Activated T-cell treated with anti-CD3 and anti-CD28 coated beads, Interleukin-2, amount 50 U/mL, for 24 hours (primary cell): ENCODE results near the gene PLCB4.
"Not testable (repeated sequence)": the region's sequence is repeated elsewhere in the genome, so short reads cannot be mapped to it uniquely, and the experiment has no call there.

Experiments
- DNase-seq: peaks from one replicate; pipeline ENCODE4 v3.0.0-alpha.2; 2020
- H3K27ac Mint-ChIP-seq: 2 replicates; pipeline ENCODE4 v1.8.0; 2020; ENCODE audit warnings: mild to moderate bottlenecking, mixed read lengths
- H3K27me3 Mint-ChIP-seq: 2 replicates; pipeline ENCODE4 v1.8.0; 2020; ENCODE audit warnings: mixed read lengths
- H3K36me3 Mint-ChIP-seq: 2 replicates; pipeline ENCODE4 v1.8.0; 2020; ENCODE audit warnings: low read depth, mixed read lengths
- H3K4me1 Mint-ChIP-seq: 2 replicates; pipeline ENCODE4 v1.8.0; 2020; ENCODE audit warnings: low read depth, mixed read lengths
- H3K4me3 Mint-ChIP-seq: 2 replicates; pipeline ENCODE4 v1.8.0; 2020; ENCODE audit warnings: mild to moderate bottlenecking, moderate library complexity, mixed read lengths
- H3K9me3 Mint-ChIP-seq: 2 replicates; pipeline ENCODE4 v1.8.0; 2020; ENCODE audit warnings: mixed read lengths

The PLCB4 gene

DNA sequence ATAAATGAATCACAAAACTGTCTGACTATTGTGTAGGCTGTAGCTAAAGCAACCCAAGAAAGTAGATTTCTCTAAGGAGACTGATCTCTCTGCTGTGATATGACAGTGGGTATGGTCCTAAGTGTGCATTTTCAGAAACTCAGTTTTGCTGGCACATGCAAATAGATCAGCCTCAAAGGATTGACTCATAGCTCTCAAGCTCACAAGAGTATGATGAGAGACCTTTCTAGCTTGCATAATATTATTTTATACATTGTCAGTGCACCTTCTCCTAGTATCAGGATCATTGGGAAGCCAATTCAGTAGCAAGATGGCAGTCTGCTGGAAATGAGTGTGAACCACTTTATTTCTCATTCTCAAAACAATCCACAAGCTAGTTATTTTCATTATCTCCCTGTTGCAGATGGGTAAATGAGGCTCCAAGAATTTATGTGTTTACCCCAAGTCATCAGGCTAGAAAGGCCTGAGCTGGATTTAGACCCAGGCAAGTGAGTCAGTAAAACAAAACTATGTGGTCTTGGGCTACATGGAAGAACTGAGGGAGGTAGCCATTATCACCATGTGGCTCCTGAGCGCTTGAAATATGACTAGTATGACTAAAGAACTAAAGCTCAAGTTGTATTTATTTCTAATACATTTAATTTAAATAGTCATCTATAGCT lies 27.9 kb upstream of the PLCB4 start:
- Mint-ChIP-seq H3K4me3 (no peak overlapping the region), H3K9me3 (no peaks in the 10 kb centered on the region), H3K36me3 (no peaks in the 10 kb centered on the region), H3K4me1 (no peaks in the 10 kb centered on the region), H3K27ac (no peak overlapping the region), H3K27me3 (no peaks in the 10 kb centered on the region)
- DNase-seq: no peak

DNA sequence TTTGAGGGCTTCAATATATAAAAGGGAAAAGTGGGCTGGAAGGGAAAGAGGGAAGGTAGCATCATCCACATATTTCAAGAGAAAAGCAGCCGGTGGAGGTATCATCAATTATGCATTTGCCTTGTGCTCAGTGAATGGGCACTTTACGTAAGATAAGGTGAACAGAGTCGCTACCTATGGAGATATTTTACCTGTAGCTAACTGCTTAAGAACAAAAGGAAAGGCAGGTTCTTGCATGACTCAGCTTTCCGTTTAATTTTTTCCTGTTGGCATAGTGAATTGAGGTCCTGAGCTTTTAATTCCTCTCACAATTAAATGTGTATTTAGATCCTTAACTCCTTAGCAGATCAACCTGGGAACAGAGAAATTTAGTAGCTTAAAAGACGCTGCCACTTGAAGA lies 25.5 kb upstream of the PLCB4 start:
- Mint-ChIP-seq H3K36me3 (no peaks in the 10 kb centered on the region), H3K27ac (no peak overlapping the region)

DNA sequence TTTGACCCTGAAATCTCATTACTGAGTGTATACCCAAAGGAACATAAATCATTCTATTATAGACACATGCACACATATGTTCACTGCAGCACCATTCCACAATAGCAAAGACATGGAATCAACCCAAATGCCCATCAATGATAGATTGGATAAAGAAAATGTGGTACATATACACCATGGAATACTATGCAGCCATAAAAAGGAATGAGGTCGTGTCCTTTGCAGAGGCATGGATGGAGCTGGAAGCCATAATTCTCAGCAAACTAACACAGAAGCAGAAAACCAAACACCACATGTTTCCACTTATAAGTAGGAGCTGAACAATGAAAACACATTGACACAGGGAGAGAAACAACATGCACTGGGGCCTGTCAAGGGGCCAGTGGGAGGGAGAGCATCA lies 21.0 kb upstream of the PLCB4 start:
- H3K9me3 Mint-ChIP-seq, DNase-seq, H3K27me3 Mint-ChIP-seq, H3K4me3 Mint-ChIP-seq, H3K4me1 Mint-ChIP-seq, H3K27ac Mint-ChIP-seq, H3K36me3 Mint-ChIP-seq: not testable (repeated sequence)

More for the DNA sequence above, 25.5 kb upstream of the PLCB4 start:
- H3K4me3 Mint-ChIP-seq: no peak overlapping the region
- H3K27me3 Mint-ChIP-seq: no peaks in the 10 kb centered on the region
- DNase-seq: no peak
- H3K4me1 Mint-ChIP-seq: no peaks in the 10 kb centered on the region
- H3K9me3 Mint-ChIP-seq: peaks cover 4% of the 10 kb centered on the region

DNA sequence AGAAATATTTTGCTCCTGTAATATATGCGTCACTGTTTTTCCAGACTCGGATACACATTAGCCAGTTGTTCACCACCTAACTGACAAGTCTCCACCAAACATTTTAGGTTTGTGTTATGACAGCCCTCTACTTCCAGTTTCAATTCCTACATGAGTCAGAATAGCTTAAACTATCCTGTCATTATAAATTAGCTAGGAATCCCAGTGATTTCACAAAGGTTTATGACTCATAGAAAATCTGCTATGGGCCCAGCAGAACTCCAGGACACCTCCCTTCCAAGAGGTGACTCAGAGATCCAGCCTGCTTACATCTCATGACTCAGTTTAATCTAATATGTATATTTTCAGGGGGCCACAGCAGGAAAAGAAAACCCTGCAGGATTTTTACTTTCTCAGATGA lies 17.4 kb upstream of the PLCB4 start:
- DNase-seq: no peak
- Mint-ChIP-seq H3K36me3 (no peaks in the 10 kb centered on the region), H3K9me3 (peaks cover 8% of the 10 kb centered on the region), H3K27ac (no peak overlapping the region), H3K4me3 (no peak overlapping the region), H3K27me3 (no peaks in the 10 kb centered on the region), H3K4me1 (no peaks in the 10 kb centered on the region)

DNA sequence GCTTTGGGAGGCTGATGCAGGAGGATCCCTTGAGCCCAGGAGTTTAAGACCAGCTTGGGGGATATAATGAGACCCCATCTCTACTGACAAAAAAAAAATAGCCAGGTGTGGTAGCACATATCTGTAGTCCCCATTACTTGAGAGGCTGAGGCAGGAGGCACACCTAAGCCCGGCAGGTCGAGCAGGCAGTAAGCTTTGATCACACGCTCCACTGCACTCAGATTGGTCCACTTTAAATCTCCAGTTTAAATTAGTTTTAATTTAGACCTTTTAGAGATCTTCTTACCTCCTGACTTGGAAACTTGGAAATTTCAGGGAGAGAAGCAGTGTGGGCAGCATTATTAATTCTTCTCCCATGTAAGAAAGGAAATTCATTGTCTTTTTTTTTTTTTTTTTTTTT lies 16.8 kb upstream of the PLCB4 start:
- H3K4me1 Mint-ChIP-seq: no peaks in the 10 kb centered on the region
- H3K27me3 Mint-ChIP-seq: no peaks in the 10 kb centered on the region
- no peak overlapping the region for H3K4me3 Mint-ChIP-seq
- no peak for DNase-seq
- H3K36me3 Mint-ChIP-seq: no peaks in the 10 kb centered on the region
- peaks cover 8% of the 10 kb centered on the region for H3K9me3 Mint-ChIP-seq
- no peak overlapping the region for H3K27ac Mint-ChIP-seq

DNA sequence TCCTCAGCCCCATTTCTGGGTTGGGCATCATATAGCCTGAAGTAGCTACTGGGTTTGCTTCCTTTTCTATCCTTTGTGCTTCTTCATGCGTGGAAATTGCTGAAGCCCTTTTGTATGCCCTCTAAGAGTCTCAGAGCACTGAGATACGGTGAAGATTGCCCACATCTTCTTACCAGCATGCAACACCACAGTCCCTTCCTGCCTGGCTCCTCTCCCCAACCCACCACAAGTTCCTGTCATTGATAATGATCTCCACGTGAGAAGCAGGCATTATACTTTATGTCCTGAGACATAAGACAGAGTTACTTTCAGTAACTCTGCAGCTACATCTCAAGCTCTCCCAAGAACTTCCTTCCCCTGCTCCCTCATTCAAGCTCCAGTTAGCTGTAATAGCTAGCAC lies 15.8 kb upstream of the PLCB4 start:
- Mint-ChIP-seq H3K27me3 (no peaks in the 10 kb centered on the region), H3K27ac (no peak overlapping the region), H3K4me1 (no peaks in the 10 kb centered on the region)

DNA sequence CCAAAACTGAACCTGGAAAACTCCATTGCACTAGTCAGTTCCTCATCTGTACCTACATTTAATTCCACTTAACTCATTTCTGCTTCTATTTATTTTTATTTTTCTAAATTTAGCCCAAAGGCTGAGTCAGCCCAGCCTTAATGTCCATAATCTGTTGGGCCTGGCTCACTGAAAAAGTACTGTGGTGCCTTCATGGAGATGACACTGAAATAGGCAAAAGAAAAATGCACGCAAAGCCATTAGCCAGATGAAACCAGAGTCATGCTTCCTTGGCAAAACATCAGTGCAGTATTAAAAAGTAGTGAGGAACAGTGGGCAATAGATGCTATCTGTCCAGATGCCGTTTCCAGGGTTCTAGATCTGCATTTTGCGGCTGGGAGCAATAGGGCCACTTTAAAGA lies 14.7 kb upstream of the PLCB4 start:
- no peaks in the 10 kb centered on the region for H3K9me3 Mint-ChIP-seq
- H3K27me3 Mint-ChIP-seq: no peaks in the 10 kb centered on the region
- no peaks in the 10 kb centered on the region for H3K4me1 Mint-ChIP-seq
- H3K27ac Mint-ChIP-seq: no peak overlapping the region
- H3K36me3 Mint-ChIP-seq: no peaks in the 10 kb centered on the region
- no peak for DNase-seq
- no peak overlapping the region for H3K4me3 Mint-ChIP-seq

More for the DNA sequence above, 15.8 kb upstream of the PLCB4 start:
- Mint-ChIP-seq H3K4me3 (no peak overlapping the region), H3K9me3 (peaks cover 5% of the 10 kb centered on the region), H3K36me3 (no peaks in the 10 kb centered on the region)
- no peak for DNase-seq

DNA sequence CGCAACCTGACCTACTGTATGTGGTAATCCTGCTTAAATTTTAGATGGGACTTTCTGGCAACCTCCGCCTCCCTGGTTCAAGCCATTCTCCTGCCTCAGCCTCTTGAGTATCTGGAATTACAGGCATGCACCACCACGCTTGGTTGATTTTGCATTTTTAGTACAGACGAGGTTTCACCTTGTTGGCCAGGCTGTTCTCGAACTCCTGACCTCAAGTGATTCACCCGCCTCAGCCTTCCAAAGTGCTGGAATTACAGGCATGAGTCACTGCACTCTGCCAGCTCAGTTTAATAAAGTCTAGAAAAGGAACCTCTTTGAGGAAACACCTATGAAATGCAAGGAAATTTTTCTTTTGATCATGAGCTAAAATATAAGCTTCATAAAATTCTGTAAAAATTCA lies 9.0 kb upstream of the PLCB4 start:
- Mint-ChIP-seq H3K4me3 (no peak overlapping the region), H3K27me3 (no peaks in the 10 kb centered on the region), H3K36me3 (no peaks in the 10 kb centered on the region), H3K4me1 (no peaks in the 10 kb centered on the region), H3K9me3 (peaks cover 3% of the 10 kb centered on the region), H3K27ac (no peak overlapping the region)
- no peak for DNase-seq

DNA sequence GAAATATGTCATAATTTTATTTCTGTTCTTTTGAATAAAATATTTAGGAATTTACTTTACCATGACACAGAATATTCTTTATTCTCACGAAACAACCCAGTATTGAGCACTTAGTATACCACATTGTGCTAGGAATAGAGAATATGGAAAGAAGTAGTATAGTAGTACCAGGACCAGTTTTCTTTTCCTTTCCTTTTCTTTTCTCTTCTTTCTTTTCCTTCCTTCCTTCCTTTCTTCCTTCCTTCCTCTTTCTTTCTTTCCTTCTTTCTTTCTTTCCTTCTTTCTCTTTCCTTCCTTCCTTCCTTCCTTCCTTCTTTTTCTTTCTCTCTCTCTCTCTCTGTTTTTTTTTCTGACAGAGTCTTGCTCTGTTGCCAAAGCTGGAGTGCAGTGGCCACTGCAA lies 7.5 kb upstream of the PLCB4 start:
- Mint-ChIP-seq H3K27ac (no peak overlapping the region), H3K4me1 (no peaks in the 10 kb centered on the region), H3K9me3 (peaks cover 3% of the 10 kb centered on the region)

DNA sequence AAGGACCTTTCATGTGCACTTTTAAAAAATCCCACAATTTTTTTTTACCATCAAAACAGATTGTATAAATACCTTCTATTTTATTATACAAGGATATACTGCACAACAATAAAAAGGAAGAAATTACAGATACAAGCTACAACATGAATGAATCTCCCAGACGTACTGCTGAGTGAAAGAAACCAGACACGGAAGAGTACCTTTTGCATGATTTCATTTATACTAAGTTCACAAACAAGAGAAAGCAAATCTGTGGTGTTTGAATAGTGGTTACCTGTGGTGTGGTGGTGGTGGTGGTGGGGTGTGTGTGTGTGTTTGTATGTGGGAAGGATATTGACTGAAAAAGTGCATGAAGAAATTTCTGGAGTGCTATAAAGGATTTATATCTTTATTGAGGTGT lies 6.8 kb upstream of the PLCB4 start:
- no peak for DNase-seq
- H3K36me3 Mint-ChIP-seq: no peaks in the 10 kb centered on the region
- H3K4me3 Mint-ChIP-seq: no peak overlapping the region
- no peaks in the 10 kb centered on the region for H3K4me1 Mint-ChIP-seq
- peaks cover 2% of the 10 kb centered on the region for H3K27me3 Mint-ChIP-seq
- H3K9me3 Mint-ChIP-seq: peaks cover 3% of the 10 kb centered on the region
- H3K27ac Mint-ChIP-seq: no peak overlapping the region

More for the DNA sequence above, 7.5 kb upstream of the PLCB4 start:
- DNase-seq: no peak
- H3K27me3 Mint-ChIP-seq: no peaks in the 10 kb centered on the region
- H3K36me3 Mint-ChIP-seq: no peaks in the 10 kb centered on the region
- H3K4me3 Mint-ChIP-seq: no peak overlapping the region

DNA sequence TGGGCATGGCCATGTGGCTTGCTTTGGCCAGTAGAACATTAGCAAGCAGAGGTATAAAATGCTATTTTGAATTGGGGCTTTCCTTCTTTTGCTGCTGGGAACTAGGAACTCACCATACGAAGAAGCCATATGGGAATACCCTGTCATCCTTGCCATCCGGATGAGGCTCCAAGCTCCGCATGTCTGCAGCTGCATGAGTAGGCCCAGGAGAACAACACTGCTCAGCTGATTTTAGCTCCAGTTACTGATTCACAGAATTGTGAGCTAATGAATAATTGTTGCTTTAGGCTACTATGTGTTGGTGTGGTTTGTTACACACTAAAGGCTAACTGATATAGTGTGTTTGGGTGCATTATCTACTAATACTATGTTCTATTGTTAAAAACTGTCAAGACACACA lies 2.7 kb upstream of the PLCB4 start:
- Mint-ChIP-seq H3K9me3 (peaks cover 6% of the 10 kb centered on the region), H3K36me3 (peaks cover 3% of the 10 kb centered on the region), H3K4me1 (peaks cover 3% of the 10 kb centered on the region), H3K27ac (no peak overlapping the region), H3K27me3 (peaks cover 32% of the 10 kb centered on the region), H3K4me3 (no peak overlapping the region)
- DNase-seq: no peak

DNA sequence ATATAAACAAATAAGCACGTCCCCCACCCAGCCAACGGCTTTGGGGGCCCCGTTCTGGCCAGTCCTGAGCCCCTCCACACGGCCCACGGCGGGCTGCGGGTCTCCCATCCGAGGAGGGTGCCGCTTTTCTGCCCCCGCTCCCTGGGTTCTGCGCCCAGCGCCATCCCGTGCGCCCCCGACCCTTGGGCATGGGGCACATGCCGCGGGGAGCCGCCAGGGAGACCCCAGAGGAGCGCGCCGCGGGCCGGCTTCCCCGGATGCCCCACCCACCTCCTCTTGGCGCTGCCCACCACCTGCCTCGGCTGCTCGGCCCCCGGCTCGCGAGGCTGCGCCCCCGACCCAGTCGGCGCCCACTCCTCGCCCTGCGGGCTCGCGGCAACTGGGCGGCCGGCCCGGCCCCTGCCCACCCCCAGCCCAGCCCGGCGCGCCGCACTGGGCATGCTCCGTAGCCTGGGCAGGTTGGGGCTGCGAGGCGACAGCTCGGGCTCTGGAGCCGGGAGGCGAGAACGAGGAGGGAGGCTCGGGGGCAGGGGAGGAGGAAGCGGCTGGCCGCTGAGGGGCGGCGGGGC lies 570 bp upstream of the PLCB4 start:
- H3K9me3 Mint-ChIP-seq: peaks cover 6% of the 10 kb centered on the region
- H3K27me3 Mint-ChIP-seq: peaks cover 32% of the 10 kb centered on the region
- no peak overlapping the region for H3K27ac Mint-ChIP-seq
- H3K4me3 Mint-ChIP-seq: no peak overlapping the region
- peaks cover 3% of the 10 kb centered on the region for H3K4me1 Mint-ChIP-seq
- H3K36me3 Mint-ChIP-seq: peaks cover 3% of the 10 kb centered on the region
- no peak for DNase-seq

DNA sequence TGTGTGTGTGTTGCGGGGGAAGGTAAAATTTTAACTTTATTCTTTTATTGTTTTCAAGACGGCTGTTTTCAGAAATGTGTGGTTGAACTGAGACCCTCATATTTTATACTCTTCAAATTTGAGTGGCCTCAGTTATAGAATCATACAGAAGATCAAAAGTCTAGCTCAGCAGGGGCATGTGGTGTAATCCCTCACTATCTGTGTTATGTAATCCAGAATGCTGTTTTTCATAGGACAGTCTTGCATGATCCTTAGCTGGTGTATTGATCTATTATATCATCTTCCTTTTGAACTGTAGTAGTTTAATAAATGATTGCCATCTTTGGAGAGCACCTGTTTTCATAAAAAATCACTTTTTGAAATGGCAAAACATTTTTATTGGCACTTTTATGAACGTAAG lies 1.4 kb downstream of the PLCB4 start:
- Mint-ChIP-seq H3K4me3 (no peak overlapping the region), H3K4me1 (peaks cover 3% of the 10 kb centered on the region), H3K27ac (no peak overlapping the region), H3K27me3 (peaks cover 32% of the 10 kb centered on the region), H3K36me3 (peaks cover 3% of the 10 kb centered on the region), H3K9me3 (peaks cover 3% of the 10 kb centered on the region)
- DNase-seq: no peak

DNA sequence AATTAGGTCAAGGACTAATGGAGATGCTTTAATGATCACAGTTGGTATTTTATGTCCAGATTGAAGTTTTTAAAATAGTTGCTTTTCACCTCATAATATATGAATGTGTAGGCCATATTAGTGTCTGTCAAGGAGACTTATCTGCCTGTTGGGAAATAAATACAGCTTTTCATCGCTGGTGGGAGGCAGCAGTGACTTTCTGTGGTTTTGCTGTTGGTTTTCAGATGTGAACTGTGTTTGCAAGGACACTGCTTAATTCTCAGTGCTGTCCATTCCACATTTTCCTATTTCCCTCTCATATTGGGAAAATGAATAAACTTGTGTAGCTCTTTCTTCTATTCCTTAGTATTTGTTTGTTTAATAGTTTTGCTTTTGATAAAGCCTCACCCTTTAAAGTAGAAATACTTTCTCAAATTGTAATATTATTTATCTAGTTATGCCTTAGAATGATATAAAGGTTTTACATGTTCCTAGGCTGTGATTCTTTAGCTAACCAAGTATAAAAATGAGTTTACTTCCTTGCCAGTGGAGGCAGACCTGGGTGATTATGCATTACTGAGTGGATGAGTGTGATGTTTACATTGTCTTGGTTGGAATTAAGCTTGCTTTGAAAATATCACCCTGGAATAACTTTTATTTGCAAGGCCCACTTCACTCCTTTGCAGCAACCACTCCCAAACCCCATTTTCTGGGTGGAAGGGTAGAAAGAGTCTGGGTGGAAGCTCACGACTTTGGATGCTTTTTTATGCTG lies 3.3 kb downstream of the PLCB4 start:
- H3K4me3 Mint-ChIP-seq: no peak overlapping the region
- H3K36me3 Mint-ChIP-seq: peaks cover 3% of the 10 kb centered on the region
- no peak for DNase-seq
- peaks cover 3% of the 10 kb centered on the region for H3K4me1 Mint-ChIP-seq
- H3K9me3 Mint-ChIP-seq: peaks cover 3% of the 10 kb centered on the region
- H3K27me3 Mint-ChIP-seq: peaks cover 30% of the 10 kb centered on the region
- no peak overlapping the region for H3K27ac Mint-ChIP-seq

DNA sequence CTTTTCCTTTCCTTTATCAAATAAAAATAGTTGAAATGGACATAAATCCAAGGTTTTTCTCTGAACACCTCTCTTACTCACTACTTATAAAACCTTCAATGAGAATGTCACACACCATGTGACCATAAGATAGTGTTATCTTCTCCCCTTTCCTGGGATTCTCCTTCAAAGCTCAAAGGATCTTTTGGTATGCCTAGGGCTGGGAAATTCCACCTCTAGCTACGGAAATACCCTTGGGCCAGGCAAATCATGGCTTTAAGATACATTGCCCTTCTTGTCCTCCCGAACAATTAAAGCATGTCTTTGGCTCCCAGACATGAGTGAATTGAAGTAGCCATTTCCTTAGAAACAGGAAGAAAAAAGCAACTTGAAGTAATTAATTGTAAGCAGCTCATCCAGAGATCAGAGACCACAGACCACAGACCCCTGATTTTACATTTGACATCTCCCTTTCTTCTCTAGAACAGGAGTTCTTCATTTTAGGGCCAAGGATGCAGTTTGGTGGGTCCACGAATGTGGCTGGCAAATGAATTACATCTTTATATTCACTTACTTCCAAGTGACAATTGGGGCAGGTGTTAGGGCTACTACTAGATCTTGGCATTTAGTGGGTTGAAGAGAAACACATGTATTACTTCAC lies 4.1 kb downstream of the PLCB4 start:
- Mint-ChIP-seq H3K4me1 (peaks cover 3% of the 10 kb centered on the region), H3K4me3 (no peak overlapping the region), H3K27ac (no peak overlapping the region), H3K36me3 (peaks cover 3% of the 10 kb centered on the region), H3K9me3 (peaks cover 3% of the 10 kb centered on the region), H3K27me3 (peaks cover 23% of the 10 kb centered on the region)
- DNase-seq: no peak
